ENCODE results near the gene KBTBD3.
"Not testable (repeated sequence)": the region's sequence is repeated elsewhere in the genome, so short reads cannot be mapped to it uniquely, and the experiment has no call there.

The KBTBD3 gene

DNA sequence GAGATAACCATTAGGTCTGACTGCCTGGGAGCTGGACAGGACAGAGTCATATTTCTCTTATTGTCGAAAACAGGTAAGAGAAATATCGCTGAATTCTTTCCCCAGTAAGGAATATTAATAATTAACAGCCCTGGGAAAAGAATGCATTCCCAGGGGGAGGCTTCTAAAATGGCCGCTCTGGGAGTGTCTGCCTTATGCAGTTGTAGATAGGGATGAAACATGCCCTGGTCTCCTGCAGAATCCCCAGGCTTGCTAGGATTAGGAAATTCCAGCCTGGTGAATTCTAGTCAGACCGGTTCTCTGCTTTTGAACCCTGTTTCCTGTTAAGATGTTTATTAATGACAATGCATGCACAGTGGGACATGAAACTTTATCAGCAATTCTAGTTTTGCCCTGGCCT is 74.1 kb downstream of the KBTBD3 start:
- not testable (repeated sequence) for DNase-seq

- no peak for DNase-seq
Measured at GRCh38 chr11:106001304-106002012, 75.7 kb downstream of the KBTBD3 start.

All from activated gamma-delta T cell (primary cell).